Transverse colon (tissue), 4 donors: Measurements from ENCODE around the gene CPEB1. TPM values are rescaled to one million over a fixed set of nuclear protein-coding genes. Genes with fewer than 3 reads are reported as not detected.

Experiments used
- DNase-seq: peaks from one replicate; pipeline ENCODE4 v3.0.0-alpha.2; 2019
- H3K27ac ChIP-seq, 4 donors: fragments of 200-600 bp; sonication (generic); 2 replicates each; pipeline ENCODE4 v1.5.1; 2016 to 2018; ENCODE audit warnings: inconsistent platforms in 4 of 4
- H3K27me3 ChIP-seq: fragments of 200-600 bp; sonication (generic); 2 replicates; pipeline ENCODE4 v1.5.1; 2017; ENCODE audit warnings: inconsistent platforms
- H3K36me3 ChIP-seq, 4 donors: fragments of 200-600 bp; sonication (generic); 2 replicates each; pipeline ENCODE4 v1.5.1; 2017 to 2019; ENCODE audit warnings: inconsistent platforms in 4 of 4
- H3K4me1 ChIP-seq, 4 donors: fragments of 200-600 bp; sonication (generic); 2 replicates each; pipeline ENCODE4 v1.5.1; 2017 to 2020; ENCODE audit warnings: inconsistent platforms in 4 of 4
- H3K4me3 ChIP-seq, 4 donors: fragments of 200-600 bp; sonication (generic); 1 replicate in 1 of 4; 2 replicates in 3 of 4; pipeline versions ENCODE4 v1.5.1 to v1.6.1; 2017 to 2019; ENCODE audit warnings: inconsistent platforms in 4 of 4
- H3K9me3 ChIP-seq, 2 donors: fragments of 200-600 bp; sonication (generic); 2 replicates each; pipeline ENCODE4 v1.5.1; 2017 to 2019; ENCODE audit warnings: inconsistent platforms in 2 of 2
- EP300 ChIP-seq: sonication (generic); formaldehyde crosslinking; IDR thresholded peaks from one replicate; pipeline ENCODE4 v1.6.1; 2017; ENCODE audit warnings: antibody characterized with exemption, low read depth
- POLR2A ChIP-seq: fragments of 450-650 bp; IDR thresholded peaks from one replicate; pipeline ENCODE4 v1.6.1; 2016; ENCODE audit warnings: antibody characterized with exemption, mild to moderate bottlenecking, moderate library complexity
- POLR2AphosphoS5 ChIP-seq, 3 donors: sonication (generic); formaldehyde crosslinking; IDR thresholded peaks; one replicate each; pipeline ENCODE4 v1.6.1; 2016; ENCODE audit warnings: antibody characterized with exemption in 3 of 3
- WGBS, 2 donors: methylation state at CpG; one replicate each; pipeline ENCODE4 v1.1.5; 2018; ENCODE audit warnings: low coverage in 1 of 2; 5-methylcytosine and 5-hydroxymethylcytosine counted together
- in situ Hi-C, 4 donors: fragments of 200-750 bp; cut with MboI; loops; one replicate each; pipeline versions ENCODE4 v1.15.0 to v1.15.1; 2017; ENCODE audit warnings: low sequenced_read_pairs in 3 of 4, low pct_ligation_motif_present in 1 of 4, low pct_unique_long_range_greater_than_20kb in 1 of 4
- intact Hi-C: fragments of 100-400 bp; cut with DNase I; formaldehyde crosslinking; loops from one replicate; pipeline ENCODE4 v1.15.1; 2023; ENCODE audit warnings: low total_unique reads
- total RNA-seq, 4 donors: library from RNA; depleted of rRNA; stranded (reverse); fragments of >200 nt; gene quantifications; one replicate each; pipeline ENCODE4 v1.1.0, GENCODE V29; 2016
- TF ChIP-seq, protein P1 (sequence below), 5 experiments: fragments of 200-600 bp in 3 of 5; fragments of 450-650 bp in 2 of 5; sonication (generic) in 3 of 5; IDR thresholded peaks; 1 replicate in 2 of 5; 2 replicates in 3 of 5; pipeline ENCODE4 v1.5.1; 2016 to 2017; ENCODE audit warnings: antibody characterized with exemption in 5 of 5, inconsistent platforms in 3 of 5, mild to moderate bottlenecking in 2 of 5, moderate library complexity in 1 of 5

The CPEB1 gene
- total RNA-seq, 4 donors from 2014 or later = 3.7 to 5.6 (median 3.8) TPM; not detected in 1

DNA sequence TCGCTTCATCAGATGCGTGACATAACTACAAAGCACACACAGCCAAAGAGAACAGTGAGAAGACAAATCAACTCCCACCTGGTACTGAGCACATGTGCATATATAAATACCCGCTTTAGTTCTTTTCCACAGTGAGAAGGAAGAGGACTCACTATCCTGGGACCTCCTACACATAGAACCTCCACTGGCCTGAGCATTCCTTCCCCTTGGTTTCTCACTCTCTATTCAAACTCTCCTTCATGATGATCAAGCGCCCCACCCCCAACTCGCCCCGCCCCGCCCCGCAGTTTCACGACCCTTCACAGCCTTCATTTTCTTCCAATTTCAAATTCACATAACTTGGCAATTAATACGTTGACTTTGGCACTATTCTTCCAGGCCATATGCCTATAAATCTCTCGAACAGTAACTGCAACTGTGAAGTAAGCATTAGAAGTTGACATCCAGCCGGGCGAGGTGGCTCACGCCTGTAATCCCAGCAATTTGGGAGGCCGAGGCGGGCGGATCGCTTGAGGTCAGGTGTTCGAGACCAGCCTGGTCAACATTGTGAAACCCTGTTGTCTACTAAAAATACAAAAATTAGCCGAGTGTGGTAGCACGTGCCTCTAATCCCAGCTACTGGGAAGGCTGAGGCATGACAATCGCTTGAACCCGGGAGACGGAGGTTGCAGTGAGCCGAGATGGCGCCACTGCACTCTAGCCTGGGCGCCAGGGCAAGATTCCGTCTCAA lies 108.0 kb downstream of the CPEB1 start:
- DNase-seq = no peak
- WGBS, 2 donors = 7 to 12% methylated on average over 14 to 28 of the region's 28 CpGs
- peaks cover 0 to 22% (median 10%) of the 10 kb centered on the region in 4 donors for H3K36me3 ChIP-seq
- H3K27ac ChIP-seq = peak overlapping the region; percentile 89 to 92 (median 90)
- intact Hi-C loops = no loop called here
- no peaks in the 10 kb centered on the region for H3K9me3 ChIP-seq
- peaks cover 6% of the 10 kb centered on the region for H3K27me3 ChIP-seq
- in situ Hi-C loops = loop anchor here (25.0 kb wide), 2 partner anchors 152 to 473 kb away; partner anchors contain the start of gene C15orf40 (in 4 of the 4)
- TF ChIP-seq, protein P1, sequence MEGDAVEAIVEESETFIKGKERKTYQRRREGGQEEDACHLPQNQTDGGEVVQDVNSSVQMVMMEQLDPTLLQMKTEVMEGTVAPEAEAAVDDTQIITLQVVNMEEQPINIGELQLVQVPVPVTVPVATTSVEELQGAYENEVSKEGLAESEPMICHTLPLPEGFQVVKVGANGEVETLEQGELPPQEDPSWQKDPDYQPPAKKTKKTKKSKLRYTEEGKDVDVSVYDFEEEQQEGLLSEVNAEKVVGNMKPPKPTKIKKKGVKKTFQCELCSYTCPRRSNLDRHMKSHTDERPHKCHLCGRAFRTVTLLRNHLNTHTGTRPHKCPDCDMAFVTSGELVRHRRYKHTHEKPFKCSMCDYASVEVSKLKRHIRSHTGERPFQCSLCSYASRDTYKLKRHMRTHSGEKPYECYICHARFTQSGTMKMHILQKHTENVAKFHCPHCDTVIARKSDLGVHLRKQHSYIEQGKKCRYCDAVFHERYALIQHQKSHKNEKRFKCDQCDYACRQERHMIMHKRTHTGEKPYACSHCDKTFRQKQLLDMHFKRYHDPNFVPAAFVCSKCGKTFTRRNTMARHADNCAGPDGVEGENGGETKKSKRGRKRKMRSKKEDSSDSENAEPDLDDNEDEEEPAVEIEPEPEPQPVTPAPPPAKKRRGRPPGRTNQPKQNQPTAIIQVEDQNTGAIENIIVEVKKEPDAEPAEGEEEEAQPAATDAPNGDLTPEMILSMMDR (IDR thresholded peaks at IDR 0.05) = no peak
- TF ChIP-seq POLR2A (no peak), POLR2AphosphoS5 (IDR thresholded peaks at IDR 0.05) (no peak), EP300 (no peak)
- peak overlapping the region; percentile 74 to 84 (median 78) for H3K4me3 ChIP-seq
- peaks cover 4 to 25% (median 18%) of the 10 kb centered on the region in 4 donors for H3K4me1 ChIP-seq

- Histone ChIP-seq H3K4me1 (peaks cover 4 to 25% (median 18%) of the 10 kb centered on the region in 4 donors), H3K9me3 (no peaks in the 10 kb centered on the region), H3K4me3 (no peak overlapping the region), H3K27me3 (no peaks in the 10 kb centered on the region), H3K27ac (no peak overlapping the region), H3K36me3 (peaks cover 0 to 22% (median 10%) of the 10 kb centered on the region in 4 donors)
- intact Hi-C loops (no loop called here), in situ Hi-C loops (loop anchor here (25.0 kb wide), 2 partner anchors 150 to 475 kb away; partner anchors contain the start of gene C15orf40 (in 4 of the 4))
- DNase-seq = no peak
- no peak for TF ChIP-seq EP300
- TF ChIP-seq, protein P1 (IDR thresholded peaks at IDR 0.05) = no peak
- WGBS, 2 donors = 67 to 69% methylated on average over 4 of the region's 4 CpGs
Measured at GRCh38 chr15:82537351-82537908, 109.7 kb downstream of the CPEB1 start.

DNA sequence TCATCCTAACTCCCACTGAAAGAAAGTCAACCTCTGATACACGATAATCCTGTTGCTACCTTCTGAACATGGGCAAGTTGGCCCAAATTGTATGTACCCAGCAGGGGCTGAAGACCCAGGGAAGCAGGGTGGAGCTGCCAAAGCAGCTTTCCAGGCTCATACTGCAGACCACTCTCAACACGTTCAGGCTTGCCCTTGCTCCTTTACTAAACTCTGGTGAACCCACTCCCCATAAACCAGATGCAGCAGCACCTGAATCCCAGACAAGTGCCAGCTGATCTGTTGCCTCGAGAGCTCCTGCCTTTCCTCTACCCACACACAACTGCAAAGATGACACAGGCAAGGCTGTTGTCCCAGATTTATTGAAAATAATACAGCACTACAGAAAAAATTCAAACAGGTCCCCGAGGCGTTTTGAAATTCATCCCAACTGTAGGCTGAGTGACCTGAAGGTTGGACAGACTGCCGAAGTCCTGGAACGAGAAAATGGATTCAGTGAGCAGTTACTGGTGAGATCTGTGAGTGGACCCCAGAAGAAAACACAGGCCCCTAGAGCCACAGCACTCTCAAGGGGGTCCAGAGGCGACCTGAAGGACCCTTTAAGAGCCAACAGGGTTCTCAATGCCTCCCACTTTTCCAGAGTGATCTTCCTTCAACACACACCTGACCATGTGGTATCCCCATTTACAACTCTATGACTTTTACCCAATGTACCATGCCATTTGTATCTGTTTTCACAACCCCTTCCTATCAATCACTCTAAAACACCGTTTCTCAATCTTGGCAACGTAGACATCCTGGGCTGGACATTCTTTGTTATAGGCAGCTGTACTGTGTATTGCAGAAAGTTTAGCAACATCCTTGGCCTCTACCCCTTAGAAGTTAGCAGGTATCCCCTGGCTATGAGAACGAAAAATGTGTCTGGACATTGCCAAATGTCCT lies 110.5 kb downstream of the CPEB1 start:
- intact Hi-C loops (no loop called here), in situ Hi-C loops (loop anchor here (25.0 kb wide), 2 partner anchors 149 to 476 kb away; partner anchors contain the start of gene C15orf40 (in 4 of the 4))
- 62 to 65% methylated on average over 7 to 11 of the region's 11 CpGs for WGBS, 2 donors
- Histone ChIP-seq H3K27me3 (no peaks in the 10 kb centered on the region), H3K36me3 (peaks cover 0 to 22% (median 10%) of the 10 kb centered on the region in 4 donors), H3K27ac (no peak overlapping the region), H3K4me3 (no peak overlapping the region), H3K4me1 (peaks cover 4 to 25% (median 18%) of the 10 kb centered on the region in 4 donors), H3K9me3 (no peaks in the 10 kb centered on the region)
- DNase-seq = no peak
- TF ChIP-seq POLR2AphosphoS5 (IDR thresholded peaks at IDR 0.05) (no peak), EP300 (no peak), POLR2A (no peak)
- TF ChIP-seq, protein P1 (IDR thresholded peaks at IDR 0.05) = no peak
